AG04449 (cell line): ENCODE data around the gene PCNX1.
"Not testable (repeated sequence)": the region's sequence is repeated elsewhere in the genome, so short reads cannot be mapped to it uniquely, and the experiment has no call there.

Experiments used
- CTCF ChIA-PET: fragments of 350-600 bp; formaldehyde crosslinking; extraction: SDS; loops from one replicate; lab custom pipeline; 2021; ENCODE audit warnings: antibody characterized with exemption; lab: Yijun Ruan, JAX
- POLR2A ChIA-PET: fragments of 400-600, 350-600 bp; formaldehyde crosslinking; extraction: SDS; loops from one replicate; lab custom pipeline; 2020; ENCODE audit warnings: antibody characterized with exemption, inconsistent platforms; lab: Yijun Ruan, JAX
- DNase-seq: peaks from one replicate; pipeline ENCODE4 v3.0.0-alpha.2; 2010; ENCODE audit warnings: low read depth, low spot score
- H3K4me3 ChIP-seq: 2 replicates; pipeline ENCODE4 v1.5.1; 2011; ENCODE audit warnings: low read depth, mild to moderate bottlenecking, control low read depth, low read length
- CTCF ChIP-seq: IDR thresholded peaks from one replicate; pipeline ENCODE4 v1.5.1; 2011; ENCODE audit warnings: mild to moderate bottlenecking, moderate library complexity, low read length, control low read depth, inconsistent platforms; ENCODE audit not compliant: insufficient read depth; ENCODE audit errors: missing control alignments

The PCNX1 gene

GRCh38 chr14:71060274-71060673 lies 153.0 kb downstream of the PCNX1 start:
- CTCF ChIA-PET: interaction anchor here (1.9 to 4.0 kb wide), 2 partner anchors 10 to 44 kb away, joined by 7 to 21 read pairs; no protein-coding TSS in a partner anchor
- H3K4me3 ChIP-seq: no peak overlapping the region
- DNase-seq: no peak
- TF ChIP-seq CTCF: no peak
- POLR2A ChIA-PET: no interaction called here

- TF ChIP-seq CTCF: no peak
- no peak for DNase-seq
- POLR2A ChIA-PET: no interaction called here
- CTCF ChIA-PET: interaction anchor here (1.5 to 4.0 kb wide), 4 partner anchors 10 to 794 kb away, joined by 4 to 21 read pairs (median 6); no protein-coding TSS in a partner anchor
- H3K4me3 ChIP-seq: no peak overlapping the region
Observed at GRCh38 chr14:71060825-71061455, 153.7 kb downstream of the PCNX1 start.

GRCh38 chr14:71061458-71061857 lies 154.2 kb downstream of the PCNX1 start:
- no peak for TF ChIP-seq CTCF

GRCh38 chr14:71062581-71063303 lies 155.5 kb downstream of the PCNX1 start:
- POLR2A ChIA-PET: interaction anchor here (0.6 kb wide), 1 partner anchor 416 kb away, joined by 5 read pairs; no protein-coding TSS in a partner anchor

More at GRCh38 chr14:71061458-71061857, 154.2 kb downstream of the PCNX1 start:
- ChIA-PET POLR2A (no interaction called here), CTCF (interaction anchor here (1.5 to 4.0 kb wide), 4 partner anchors 10 to 794 kb away, joined by 4 to 21 read pairs (median 6); no protein-coding TSS in a partner anchor)
- DNase-seq: no peak
- no peak overlapping the region for H3K4me3 ChIP-seq

GRCh38 chr14:71063351-71063750 lies 156.1 kb downstream of the PCNX1 start:
- no peak for TF ChIP-seq CTCF
- POLR2A ChIA-PET: interaction anchor here (0.6 kb wide), 1 partner anchor 416 kb away, joined by 5 read pairs; no protein-coding TSS in a partner anchor
- no peak for DNase-seq
- no peak overlapping the region for H3K4me3 ChIP-seq
- CTCF ChIA-PET: interaction anchor here (0.6 to 4.0 kb wide), 4 partner anchors 13 to 651 kb away, joined by 3 to 21 read pairs (median 4); no protein-coding TSS in a partner anchor

More at GRCh38 chr14:71062581-71063303, 155.5 kb downstream of the PCNX1 start:
- no peak for DNase-seq
- TF ChIP-seq CTCF: no peak
- no peak overlapping the region for H3K4me3 ChIP-seq
- CTCF ChIA-PET: interaction anchor here (1.1 to 4.0 kb wide), 5 partner anchors 9 to 793 kb away, joined by 3 to 21 read pairs (median 4); no protein-coding TSS in a partner anchor

GRCh38 chr14:71064747-71065146 lies 157.5 kb downstream of the PCNX1 start:
- CTCF ChIA-PET: interaction anchor here (0.7 to 1.8 kb wide), 2 partner anchors 39 to 158 kb away, joined by 3 to 8 read pairs; no protein-coding TSS in a partner anchor
- H3K4me3 ChIP-seq, POLR2A ChIA-PET, DNase-seq: not testable (repeated sequence)
